ENCODE results near the gene MT1A.
A peak's percentile ranks its signal among the peaks of the same experiment; 100 is the strongest.
"Not testable (repeated sequence)": the region's sequence is repeated elsewhere in the genome, so short reads cannot be mapped to it uniquely, and the experiment has no call there.

The MT1A gene

GRCh38 chr16:56610609-56611111, 27.8 kb upstream of the MT1A start:
- no peak for DNase-seq

GRCh38 chr16:56611281-56611833, 27.1 kb upstream of the MT1A start:
- no peak for DNase-seq

- DNase-seq: no peak
Observed at GRCh38 chr16:56613706-56614105, 24.8 kb upstream of the MT1A start.

GRCh38 chr16:56614549-56614991, 23.9 kb upstream of the MT1A start:
- DNase-seq: no peak

- no peak for DNase-seq
Observed at GRCh38 chr16:56615353-56615752, 23.1 kb upstream of the MT1A start.

- DNase-seq: no peak
Observed at GRCh38 chr16:56616608-56617211, 21.8 kb upstream of the MT1A start.

- DNase-seq: peak in 1 of 2 donors; percentile 55
Observed at GRCh38 chr16:56617212-56618085, 21.0 kb upstream of the MT1A start.

- DNase-seq: no peak
Observed at GRCh38 chr16:56618138-56618537, 20.3 kb upstream of the MT1A start.

- DNase-seq: no peak
Observed at GRCh38 chr16:56620339-56620897, 18.0 kb upstream of the MT1A start.

- DNase-seq: not testable (repeated sequence)
Observed at GRCh38 chr16:56621665-56622445, 16.6 kb upstream of the MT1A start.

GRCh38 chr16:56623184-56623583, 15.3 kb upstream of the MT1A start:
- DNase-seq: not testable (repeated sequence)

- no peak for DNase-seq
Observed at GRCh38 chr16:56623637-56624036, 14.8 kb upstream of the MT1A start.

- DNase-seq: peak; percentile 55 to 59
Observed at GRCh38 chr16:56625140-56625942, 13.1 kb upstream of the MT1A start, which contains the start of gene MT1E. Gene MT1E (plus strand): TSS chr16:56625781. CDS start chr16:56625852, 71 bp downstream.

- no peak for DNase-seq
Observed at GRCh38 chr16:56625943-56626654, 12.4 kb upstream of the MT1A start.

- no peak for DNase-seq
Observed at GRCh38 chr16:56626685-56627084, 11.8 kb upstream of the MT1A start.

GRCh38 chr16:56628486-56629350, 9.7 kb upstream of the MT1A start:
- no peak for DNase-seq

GRCh38 chr16:56629531-56629930, 8.9 kb upstream of the MT1A start:
- no peak for DNase-seq

- DNase-seq: no peak
Observed at GRCh38 chr16:56630134-56630533, 8.3 kb upstream of the MT1A start.

- DNase-seq: no peak
Observed at GRCh38 chr16:56631197-56631596, 7.3 kb upstream of the MT1A start.

- DNase-seq: no peak
Observed at GRCh38 chr16:56631832-56632155, 6.7 kb upstream of the MT1A start.
